ENCODE data around the gene ELF5. TPM values are rescaled to one million over a fixed set of nuclear protein-coding genes. Genes with fewer than 3 reads are reported as not detected.

ELF5 gene
- total and polyA plus RNA-seq, 11 donors = not detected

DNA sequence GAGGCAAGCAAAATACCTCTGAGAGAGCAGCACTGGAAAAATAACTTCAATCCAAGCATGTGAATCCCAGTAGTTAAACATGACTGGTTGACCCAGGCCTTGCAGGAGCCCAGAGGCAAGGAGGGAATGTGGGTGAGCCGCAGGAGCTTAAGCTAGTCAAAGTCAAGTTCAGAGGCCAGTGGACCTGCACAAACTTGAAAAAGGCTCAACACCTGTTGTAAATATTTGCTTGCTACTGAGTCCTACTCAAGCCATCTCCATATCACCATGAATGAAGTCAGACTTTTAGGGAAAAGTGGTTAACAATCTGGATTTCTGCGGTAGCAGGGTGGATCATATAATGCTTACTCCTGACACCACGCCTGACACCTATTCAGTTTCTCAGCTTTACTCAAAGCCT, 79.7 kb downstream of the ELF5 start:
- no peak for ATAC-seq
- WGBS, 4 donors = 95 to 96% (median 95%) methylated on average over 3 of the region's 3 CpGs
- intact Hi-C loops (cut with DNase I) = no loop called here

DNA sequence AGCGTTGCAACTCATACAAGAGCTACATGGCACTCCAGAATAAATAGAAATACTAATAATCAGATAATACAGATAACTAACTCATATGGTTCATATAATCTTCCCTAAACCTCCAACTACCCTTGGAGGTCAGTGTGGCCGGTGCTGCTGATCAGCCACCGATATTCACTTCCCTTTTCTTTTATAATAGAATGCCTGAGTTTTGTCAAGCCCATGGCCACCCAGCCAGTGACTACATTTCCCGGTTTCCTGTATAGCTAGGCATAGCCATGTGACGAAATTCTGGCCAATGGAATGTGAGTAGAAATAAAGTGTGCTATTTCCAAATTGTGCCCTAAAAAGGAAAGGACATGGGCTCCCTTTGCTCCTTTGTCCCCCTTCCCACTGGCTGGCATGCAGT, 80.8 kb downstream of the ELF5 start:
- intact Hi-C loops (cut with DNase I) = no loop called here
- 76 to 85% (median 79%) methylated on average over 5 of the region's 5 CpGs for WGBS, 4 donors

More for the DNA sequence above, 79.7 kb downstream of the ELF5 start:
- Histone ChIP-seq H3K27me3 (no peaks in the 10 kb centered on the region), H3K4me1 (peaks cover 0 to 28% (median 7%) of the 10 kb centered on the region in 12 donors), H3K4me3 (no peak overlapping the region), H3K27ac (no peak overlapping the region), H3K36me3 (no peaks in the 10 kb centered on the region), H3K9me3 (no peaks in the 10 kb centered on the region)
- TF ChIP-seq, protein P1, sequence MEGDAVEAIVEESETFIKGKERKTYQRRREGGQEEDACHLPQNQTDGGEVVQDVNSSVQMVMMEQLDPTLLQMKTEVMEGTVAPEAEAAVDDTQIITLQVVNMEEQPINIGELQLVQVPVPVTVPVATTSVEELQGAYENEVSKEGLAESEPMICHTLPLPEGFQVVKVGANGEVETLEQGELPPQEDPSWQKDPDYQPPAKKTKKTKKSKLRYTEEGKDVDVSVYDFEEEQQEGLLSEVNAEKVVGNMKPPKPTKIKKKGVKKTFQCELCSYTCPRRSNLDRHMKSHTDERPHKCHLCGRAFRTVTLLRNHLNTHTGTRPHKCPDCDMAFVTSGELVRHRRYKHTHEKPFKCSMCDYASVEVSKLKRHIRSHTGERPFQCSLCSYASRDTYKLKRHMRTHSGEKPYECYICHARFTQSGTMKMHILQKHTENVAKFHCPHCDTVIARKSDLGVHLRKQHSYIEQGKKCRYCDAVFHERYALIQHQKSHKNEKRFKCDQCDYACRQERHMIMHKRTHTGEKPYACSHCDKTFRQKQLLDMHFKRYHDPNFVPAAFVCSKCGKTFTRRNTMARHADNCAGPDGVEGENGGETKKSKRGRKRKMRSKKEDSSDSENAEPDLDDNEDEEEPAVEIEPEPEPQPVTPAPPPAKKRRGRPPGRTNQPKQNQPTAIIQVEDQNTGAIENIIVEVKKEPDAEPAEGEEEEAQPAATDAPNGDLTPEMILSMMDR (IDR thresholded peaks at IDR 0.05) = no peak
- TF ChIP-seq POLR2A (IDR thresholded peaks at IDR 0.05) = no peak
- DNase-seq = no peak

DNA sequence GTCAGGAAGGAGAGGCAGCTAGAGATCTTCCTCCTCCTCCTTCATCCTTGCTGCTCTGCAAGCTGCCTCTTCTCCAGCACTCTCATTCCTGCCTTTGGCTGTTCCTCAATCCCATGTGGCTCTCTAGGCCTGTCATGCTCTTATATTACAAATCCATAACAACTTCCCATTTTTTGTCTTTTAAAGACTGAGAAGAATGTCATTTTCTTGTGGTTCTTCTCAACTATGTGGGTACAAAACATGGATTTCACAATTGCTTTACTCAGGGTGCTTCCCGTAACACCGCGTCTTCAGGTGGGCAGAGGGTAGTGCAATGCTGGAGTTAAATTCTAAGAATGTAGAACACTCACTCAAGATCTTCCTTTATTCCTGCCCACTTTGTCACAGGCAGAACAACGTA, 81.6 kb downstream of the ELF5 start:
- WGBS, 4 donors = 89 to 94% (median 92%) methylated on average over 4 of the region's 4 CpGs
- peaks cover 0 to 22% (median 0%) of the 10 kb centered on the region in 12 donors for H3K4me1 ChIP-seq
- TF ChIP-seq, protein P1 (IDR thresholded peaks at IDR 0.05) = no peak
- no peak for TF ChIP-seq POLR2A (IDR thresholded peaks at IDR 0.05)
- no peak overlapping the region for H3K4me3 ChIP-seq
- no peak overlapping the region for H3K27ac ChIP-seq
- H3K27me3 ChIP-seq = no peaks in the 10 kb centered on the region
- intact Hi-C loops (cut with DNase I) = no loop called here
- ATAC-seq = no peak
- no peak for DNase-seq
- H3K9me3 ChIP-seq = no peaks in the 10 kb centered on the region
- no peaks in the 10 kb centered on the region for H3K36me3 ChIP-seq

More for the DNA sequence above, 80.8 kb downstream of the ELF5 start:
- H3K4me1 ChIP-seq = peaks cover 0 to 23% (median 2%) of the 10 kb centered on the region in 12 donors
- ATAC-seq (no peak), DNase-seq (no peak)
- TF ChIP-seq POLR2A (IDR thresholded peaks at IDR 0.05) = no peak
- TF ChIP-seq, protein P1 (IDR thresholded peaks at IDR 0.05) = no peak
- no peaks in the 10 kb centered on the region for H3K9me3 ChIP-seq
- no peak overlapping the region for H3K4me3 ChIP-seq
- H3K27me3 ChIP-seq = no peaks in the 10 kb centered on the region
- H3K36me3 ChIP-seq = no peaks in the 10 kb centered on the region
- no peak overlapping the region for H3K27ac ChIP-seq

Other genes with a start within 250 kb of the ELF5 start
- gene ABTB2, start 155.8 kb downstream of the ELF5 start, total RNA-seq = 10 to 100 TPM in 6 of 9 donors, 1 to 10 TPM in 3; 9.0 to 26.3 (median 12.5) TPM
- gene ABTB2, start 155.8 kb downstream of the ELF5 start, polyA plus RNA-seq = 10 to 100 TPM in 1 of 2 donors, 1 to 10 TPM in 1; 3.3 to 27.1 TPM
- gene CAT, start 74.9 kb downstream of the ELF5 start, total RNA-seq = 100 to 1,000 TPM in 5 of 9 donors, 10 to 100 TPM in 4; 70.6 to 183 (median 103) TPM
- 10 to 100 TPM; 49.9 to 57.2 TPM for gene CAT, start 74.9 kb downstream of the ELF5 start, polyA plus RNA-seq
- 1 to 10 TPM in 2 of 9 donors, under 1 TPM in 7; 0.19 to 1.9 (median 0.71) TPM for gene EHF, start 107.3 kb upstream of the ELF5 start, total RNA-seq
- under 1 TPM; 0.26 to 0.50 TPM for gene EHF, start 107.3 kb upstream of the ELF5 start, polyA plus RNA-seq